Right atrium auricular region (tissue), 2 donors: ENCODE measurements around the gene CLCA2. TPM values are rescaled to one million over a fixed set of nuclear protein-coding genes. Genes with fewer than 3 reads are reported as not detected.

Experiments
- DNase-seq: peaks from one replicate; pipeline ENCODE4 v3.0.0-alpha.2; 2019; ENCODE audit warnings: low spot score
- H3K27ac ChIP-seq, 2 donors: fragments of 200-600 bp; sonication (generic); 1 replicate in 1 of 2; 2 replicates in 1 of 2; pipeline ENCODE4 v1.5.1; 2016 to 2019
- H3K27me3 ChIP-seq, 2 donors: fragments of 200-600 bp; sonication (generic); one replicate each; pipeline versions ENCODE4 v1.5.1 to v1.6.0; 2017 to 2019
- H3K36me3 ChIP-seq: fragments of 200-600 bp; sonication (generic); one replicate; pipeline ENCODE4 v1.5.1; 2016
- H3K4me1 ChIP-seq, 2 donors: fragments of 200-600 bp; sonication (generic); one replicate each; pipeline versions ENCODE4 v1.5.1 to v1.6.0; 2017 to 2019
- H3K4me3 ChIP-seq, 2 donors: fragments of 200-600 bp; sonication (generic); 1 replicate in 1 of 2; 2 replicates in 1 of 2; pipeline ENCODE4 v1.5.1; 2017 to 2019; ENCODE audit warnings: mild to moderate bottlenecking in 1 of 2, moderate library complexity in 1 of 2
- H3K9me3 ChIP-seq, 2 donors: fragments of 200-600 bp; sonication (generic); one replicate each; pipeline ENCODE4 v1.5.1; 2019
- CTCF ChIP-seq, 2 donors: fragments of 200-600 bp; sonication (generic); IDR thresholded peaks; one replicate each; pipeline ENCODE4 v1.5.1; 2019; ENCODE audit warnings: antibody characterized with exemption in 2 of 2
- total RNA-seq, 2 donors: library from RNA; depleted of rRNA; stranded (reverse); fragments of >200 nt; gene quantifications; one replicate each; pipeline ENCODE4 v1.1.0, GENCODE V29; 2016

The CLCA2 gene
- total RNA-seq, 2 donors from 2014 or later, result not detected

GRCh38 chr1:86455073-86455472 is 31.1 kb downstream of the CLCA2 start:
- H3K4me1 ChIP-seq, result no peaks in the 10 kb centered on the region
- no peak for TF ChIP-seq CTCF (IDR thresholded peaks at IDR 0.05)
- H3K4me3 ChIP-seq, result no peak overlapping the region
- no peaks in the 10 kb centered on the region for H3K9me3 ChIP-seq
- DNase-seq, result no peak
- no peaks in the 10 kb centered on the region for H3K36me3 ChIP-seq
- H3K27me3 ChIP-seq, result no peaks in the 10 kb centered on the region
- no peak overlapping the region for H3K27ac ChIP-seq

- DNase-seq, result no peak
- TF ChIP-seq CTCF (IDR thresholded peaks at IDR 0.05), result no peak
- Histone ChIP-seq H3K36me3 (no peaks in the 10 kb centered on the region), H3K4me1 (no peaks in the 10 kb centered on the region), H3K27ac (no peak overlapping the region), H3K27me3 (no peaks in the 10 kb centered on the region), H3K4me3 (no peak overlapping the region), H3K9me3 (no peaks in the 10 kb centered on the region)
Measured at GRCh38 chr1:86460998-86461397, 37.0 kb downstream of the CLCA2 start.

- Histone ChIP-seq H3K27me3 (no peaks in the 10 kb centered on the region), H3K9me3 (no peaks in the 10 kb centered on the region), H3K4me1 (no peaks in the 10 kb centered on the region), H3K36me3 (no peaks in the 10 kb centered on the region), H3K27ac (no peak overlapping the region), H3K4me3 (no peak overlapping the region)
- TF ChIP-seq CTCF (IDR thresholded peaks at IDR 0.05), result no peak
- DNase-seq, result no peak
Measured at GRCh38 chr1:86461482-86461881, 37.5 kb downstream of the CLCA2 start.

- Histone ChIP-seq H3K27ac (no peak overlapping the region), H3K4me3 (no peak overlapping the region), H3K36me3 (no peaks in the 10 kb centered on the region), H3K27me3 (no peaks in the 10 kb centered on the region), H3K4me1 (no peaks in the 10 kb centered on the region), H3K9me3 (no peaks in the 10 kb centered on the region)
- no peak for DNase-seq
- no peak for TF ChIP-seq CTCF (IDR thresholded peaks at IDR 0.05)
Measured at GRCh38 chr1:86464819-86465218, 40.8 kb downstream of the CLCA2 start.

- DNase-seq, result no peak
- H3K27me3 ChIP-seq, result no peaks in the 10 kb centered on the region
- no peak overlapping the region for H3K27ac ChIP-seq
- no peaks in the 10 kb centered on the region for H3K9me3 ChIP-seq
- no peak overlapping the region for H3K4me3 ChIP-seq
- no peaks in the 10 kb centered on the region for H3K36me3 ChIP-seq
- H3K4me1 ChIP-seq, result no peaks in the 10 kb centered on the region
- TF ChIP-seq CTCF (IDR thresholded peaks at IDR 0.05), result no peak
Measured at GRCh38 chr1:86466109-86466844, 42.3 kb downstream of the CLCA2 start.

GRCh38 chr1:86466986-86467385 is 43.0 kb downstream of the CLCA2 start:
- DNase-seq, result no peak
- H3K9me3 ChIP-seq, result no peaks in the 10 kb centered on the region
- no peaks in the 10 kb centered on the region for H3K4me1 ChIP-seq
- no peaks in the 10 kb centered on the region for H3K27me3 ChIP-seq
- H3K27ac ChIP-seq, result no peak overlapping the region
- no peak overlapping the region for H3K4me3 ChIP-seq
- TF ChIP-seq CTCF (IDR thresholded peaks at IDR 0.05), result no peak
- H3K36me3 ChIP-seq, result no peaks in the 10 kb centered on the region
